Fibroblast of lung (primary cell): ENCODE measurements around the gene DYNLT4. TPM values are rescaled to one million over a fixed set of nuclear protein-coding genes. Genes with fewer than 3 reads are reported as not detected.
A peak's percentile ranks its signal among the peaks of the same experiment; 100 is the strongest.
"Not testable (repeated sequence)": the region's sequence is repeated elsewhere in the genome, so short reads cannot be mapped to it uniquely, and the experiment has no call there.

ENCODE experiments used
- DNase-seq, 2 donors: peaks; one replicate each; pipeline versions ENCODE4 v3.0.0 to v3.0.0-alpha.2; 2010; ENCODE audit warnings: low read depth in 2 of 2
- H2AFZ ChIP-seq: 2 replicates; pipeline ENCODE4 v1.5.1; 2012; ENCODE audit warnings: low read length, control low read depth, inconsistent platforms
- H3K27ac ChIP-seq: 2 replicates; pipeline ENCODE4 v1.5.1; 2011; ENCODE audit warnings: low read length, control low read depth; ENCODE audit not compliant: insufficient read depth
- H3K27me3 ChIP-seq: 2 replicates; pipeline ENCODE4 v1.5.1; 2011; ENCODE audit warnings: mild to moderate bottlenecking, low read length; ENCODE audit not compliant: control insufficient read depth, insufficient read depth
- H3K36me3 ChIP-seq: 2 replicates; pipeline ENCODE4 v1.5.1; 2011; ENCODE audit warnings: low read length; ENCODE audit not compliant: control insufficient read depth, insufficient read depth
- H3K4me1 ChIP-seq: 2 replicates; pipeline ENCODE4 v1.5.1; 2011; ENCODE audit warnings: low read length; ENCODE audit not compliant: control insufficient read depth, insufficient read depth; ENCODE audit errors: extremely low read depth
- H3K4me2 ChIP-seq: 2 replicates; pipeline ENCODE4 v1.5.1; 2011; ENCODE audit warnings: low read length, control low read depth; ENCODE audit not compliant: insufficient read depth; ENCODE audit errors: extremely low read depth
- H3K4me3 ChIP-seq, 4 experiments: fragments of 200-600 bp in 1 of 4; sonication (generic) in 1 of 4; replicated peaks in 1 of 4; 2 replicates each; pipeline ENCODE4 v1.5.1; 2011 to 2016; ENCODE audit warnings: low read length in 4 of 4, low read depth in 3 of 4, mild to moderate bottlenecking in 3 of 4, control low read depth in 2 of 4, inconsistent platforms in 1 of 4, mixed read lengths in 1 of 4; ENCODE audit not compliant: insufficient read depth in 1 of 4; ENCODE audit errors: control extremely low read depth in 1 of 4
- H3K79me2 ChIP-seq: 2 replicates; pipeline ENCODE4 v1.5.1; 2012; ENCODE audit warnings: mild to moderate bottlenecking, low read length, inconsistent platforms; ENCODE audit not compliant: control insufficient read depth, insufficient read depth
- H3K9ac ChIP-seq: 2 replicates; pipeline ENCODE4 v1.5.1; 2011; ENCODE audit warnings: mild to moderate bottlenecking, low read length, control low read depth; ENCODE audit not compliant: insufficient read depth
- H3K9me3 ChIP-seq: 2 replicates; pipeline ENCODE4 v1.5.1; 2012; ENCODE audit warnings: low read depth, low read length; ENCODE audit not compliant: control insufficient read depth, insufficient read depth
- H4K20me1 ChIP-seq: 2 replicates; pipeline ENCODE4 v1.5.1; 2011; ENCODE audit warnings: low read length; ENCODE audit not compliant: control insufficient read depth, insufficient read depth; ENCODE audit errors: extremely low read depth
- CTCF ChIP-seq, 2 donors: IDR thresholded peaks in 1 of 2; conservative IDR thresholded peaks in 1 of 2; 1 replicate in 1 of 2; 2 replicates in 1 of 2; pipeline ENCODE4 v1.5.1; 2011 to 2012; ENCODE audit warnings: low read length in 2 of 2, control low read depth in 1 of 2, inconsistent platforms in 1 of 2, low read depth in 1 of 2, mild to moderate bottlenecking in 1 of 2
- EZH2 ChIP-seq: IDR thresholded peaks from 2 replicates; pipeline ENCODE4 v1.5.1; 2012; ENCODE audit warnings: low read length, control low read depth, mild to moderate bottlenecking; ENCODE audit errors: missing control alignments
- polyA plus RNA-seq, 2 donors: library from polyadenylated mRNA; depleted of rRNA in 1 of 2; stranded (reverse) in 1 of 2; unstranded in 1 of 2; fragments of >200 nt; gene quantifications; 2 replicates each; pipeline ENCODE4 v1.2.1, GENCODE V29; 2011 to 2012; ENCODE audit warnings: missing spikeins in 1 of 2
- total RNA-seq: library from RNA; depleted of rRNA; stranded (reverse); fragments of >200 nt; gene quantifications from 2 replicates; pipeline ENCODE4 v1.2.1, GENCODE V29; 2014

Gene DYNLT4
- total and polyA plus RNA-seq, 2 donors (not counting 1 experiment from before 2014, with no cell fraction given): 0.66 TPM; not detected in 1

GRCh38 chr1:44775078-44775929 lies 31.8 kb downstream of the DYNLT4 start, which contains the start of gene RPS8:
RPS8 (plus strand) TSS chr1:44775540; CDS start chr1:44775597, 57 bp downstream.
- peak within 1 kb of the TSS; percentile 97 for H3K9ac ChIP-seq
- TF ChIP-seq CTCF (conservative IDR thresholded peaks at IDR 0.05 in 1 of 2, IDR thresholded peaks at IDR 0.05 in 1 of 2; ENCODE audit: low read depth in 1 of 2, low read length in 2 of 2) (no peak), EZH2 (no peak)
- peak within 1 kb of the TSS; percentile 61 to 95 (median 76) for H3K4me3 ChIP-seq
- peaks cover 34% of the 10 kb centered on the region for H3K79me2 ChIP-seq
- peaks cover 15% of the 10 kb centered on the region for H3K36me3 ChIP-seq
- peak within 1 kb of the TSS; percentile 80 for H3K4me2 ChIP-seq
- no peaks in the 10 kb centered on the region for H3K27me3 ChIP-seq
- H3K9me3 ChIP-seq: no peaks in the 10 kb centered on the region
- peak within 1 kb of the TSS; percentile 98 for H3K27ac ChIP-seq
- H2AFZ ChIP-seq: peak within 1 kb of the TSS; percentile 37
- peak; percentile 91 to 95 for DNase-seq
- no peaks in the 10 kb centered on the region for H4K20me1 ChIP-seq
- H3K4me1 ChIP-seq: peaks cover 2% of the 10 kb centered on the region

DNA sequence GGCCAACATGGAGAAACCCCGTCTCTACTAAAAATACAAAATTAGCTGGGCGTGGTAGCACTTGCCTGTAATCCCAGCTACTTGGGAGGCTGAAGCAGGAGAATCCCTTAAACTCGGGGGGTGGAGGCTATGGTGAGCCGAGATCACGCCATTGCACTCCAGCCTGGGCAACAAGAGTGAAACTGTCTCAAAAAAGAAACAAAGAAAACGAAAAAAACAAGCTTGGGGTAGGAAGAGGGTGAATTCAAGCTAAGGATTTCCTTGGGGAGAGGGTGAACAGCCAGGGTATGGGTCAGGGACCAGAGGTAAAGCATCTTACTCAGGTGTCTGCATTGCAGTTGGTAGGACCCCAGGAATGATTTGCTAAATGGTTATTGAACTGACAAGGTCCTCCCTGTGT lies 40.7 kb downstream of the DYNLT4 start:
- H3K27me3 ChIP-seq, DNase-seq, H3K4me1 ChIP-seq, H3K4me2 ChIP-seq, H3K4me3 ChIP-seq, H3K27ac ChIP-seq, H3K9ac ChIP-seq, H3K9me3 ChIP-seq, H3K79me2 ChIP-seq, H4K20me1 ChIP-seq, H2AFZ ChIP-seq: not testable (repeated sequence)
- peaks cover 18% of the 10 kb centered on the region for H3K36me3 ChIP-seq

- H3K27ac ChIP-seq: no peak overlapping the region
- H3K79me2 ChIP-seq: no peaks in the 10 kb centered on the region
- no peaks in the 10 kb centered on the region for H4K20me1 ChIP-seq
- no peak overlapping the region for H3K4me2 ChIP-seq
- no peak for DNase-seq
- H3K9ac ChIP-seq: no peak overlapping the region
- H3K4me3 ChIP-seq: no peak overlapping the region
- TF ChIP-seq EZH2 (no peak), CTCF (conservative IDR thresholded peaks at IDR 0.05 in 1 of 2, IDR thresholded peaks at IDR 0.05 in 1 of 2; ENCODE audit: low read depth in 1 of 2, low read length in 2 of 2) (no peak)
- no peaks in the 10 kb centered on the region for H3K9me3 ChIP-seq
- no peaks in the 10 kb centered on the region for H3K27me3 ChIP-seq
- peaks cover 25% of the 10 kb centered on the region for H3K36me3 ChIP-seq
- no peak overlapping the region for H2AFZ ChIP-seq
- H3K4me1 ChIP-seq: no peaks in the 10 kb centered on the region
Measured at GRCh38 chr1:44760876-44761275, 46.3 kb downstream of the DYNLT4 start.
